GM12891 (cell line): ENCODE results near the gene SEC61A1.

Experiments used
- POLR2A ChIP-seq: IDR thresholded peaks from 2 replicates; pipeline ENCODE4 v1.6.1; 2011; ENCODE audit warnings: low read depth, low read length, control low read depth
- POLR2AphosphoS5 ChIP-seq: IDR thresholded peaks from 2 replicates; pipeline ENCODE4 v1.6.1; 2011; ENCODE audit warnings: low read depth, low read length, control low read depth
- SPI1 ChIP-seq: IDR thresholded peaks from 2 replicates; pipeline ENCODE4 v1.6.1; 2011; ENCODE audit warnings: low read depth, low read length, control low read depth
- TAF1 ChIP-seq: IDR thresholded peaks from 2 replicates; pipeline ENCODE4 v1.6.1; 2011; ENCODE audit warnings: low read depth, low read length, control low read depth

DNA sequence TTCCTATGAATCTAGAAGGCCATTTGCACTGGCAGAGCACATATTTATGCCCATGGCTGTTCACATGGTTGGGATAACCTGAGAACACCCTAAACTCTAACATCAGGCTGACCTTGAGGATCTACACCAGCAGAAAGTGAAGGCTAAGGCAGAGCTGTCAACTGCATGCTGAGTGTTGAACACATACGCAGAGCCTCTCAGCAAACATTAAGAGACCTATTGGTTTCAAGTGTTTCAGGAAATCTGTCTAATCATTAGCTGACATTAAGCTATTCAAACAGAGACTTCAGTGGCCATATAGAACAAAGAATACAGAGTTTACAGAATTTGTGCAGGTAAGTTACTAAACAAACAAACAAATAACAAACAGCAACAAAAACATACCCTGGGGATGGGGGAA lies 16.1 kb upstream of the SEC61A1 start:
- no peak for TF ChIP-seq TAF1
- TF ChIP-seq POLR2A: no peak
- TF ChIP-seq POLR2AphosphoS5: no peak
- TF ChIP-seq SPI1: no peak
